Neural cell (in vitro differentiated cells): Measurements from ENCODE around the gene SAA1.

Experiments
- CTCF ChIP-seq: fragments of 450-650 bp; IDR thresholded peaks from 2 replicates; pipeline ENCODE4 v1.5.1; 2014; ENCODE audit warnings: antibody characterized with exemption, mild to moderate bottlenecking, moderate library complexity; ENCODE audit not compliant: poor library complexity, severe bottlenecking
- EP300 ChIP-seq: fragments of 450-650 bp; conservative IDR thresholded peaks from 2 replicates; pipeline ENCODE4 v1.6.1; 2014; ENCODE audit warnings: antibody characterized with exemption, mild to moderate bottlenecking, moderate library complexity; ENCODE audit not compliant: poor library complexity, severe bottlenecking
- EZH2 ChIP-seq: fragments of 200-600, 300-800 bp; shearing (Covaris generic), sonication (generic); IDR thresholded peaks from 2 replicates; pipeline ENCODE4 v1.6.1; 2014; ENCODE audit warnings: antibody characterized with exemption, low read length, borderline replicate concordance, mild to moderate bottlenecking; ENCODE audit not compliant: insufficient read depth, poor library complexity, severe bottlenecking
- MXI1 ChIP-seq: fragments of 450-650 bp; conservative IDR thresholded peaks from 2 replicates; pipeline ENCODE4 v1.6.1; 2014; ENCODE audit warnings: antibody characterized with exemption, mild to moderate bottlenecking; ENCODE audit not compliant: poor library complexity, severe bottlenecking
- POLR2AphosphoS5 ChIP-seq: IDR thresholded peaks from 2 replicates; pipeline ENCODE4 v1.6.1; 2012
- RAD21 ChIP-seq: fragments of 450-650 bp; conservative IDR thresholded peaks from 2 replicates; pipeline ENCODE4 v1.6.1; 2014; ENCODE audit warnings: antibody characterized with exemption, mild to moderate bottlenecking, moderate library complexity
- REST ChIP-seq: IDR thresholded peaks from 2 replicates; pipeline ENCODE4 v1.6.1; 2012; ENCODE audit warnings: borderline replicate concordance
- SMC3 ChIP-seq: fragments of 450-650 bp; conservative IDR thresholded peaks from 2 replicates; pipeline ENCODE4 v1.6.1; 2014; ENCODE audit warnings: antibody characterized with exemption, mild to moderate bottlenecking, moderate library complexity; ENCODE audit not compliant: poor library complexity
- TAF1 ChIP-seq: IDR thresholded peaks from 2 replicates; pipeline ENCODE4 v1.6.1; 2012; ENCODE audit warnings: low read depth

- TF ChIP-seq RAD21 = no peak
- no peak for TF ChIP-seq REST
- no peak for TF ChIP-seq SMC3
- TF ChIP-seq CTCF = no peak
- TF ChIP-seq TAF1 = no peak
- no peak for TF ChIP-seq POLR2AphosphoS5
- no peak for TF ChIP-seq MXI1
- TF ChIP-seq EP300 = no peak
- TF ChIP-seq EZH2 = no peak
Measured at GRCh38 chr11:18295316-18295715, 29.3 kb downstream of the SAA1 start.
